SK-N-SH (cell line): ENCODE measurements around the gene UBAP1L.
"Not testable (repeated sequence)": the region's sequence is repeated elsewhere in the genome, so short reads cannot be mapped to it uniquely, and the experiment has no call there.

Source experiments
- ELF1 ChIP-seq: IDR thresholded peaks from 2 replicates; pipeline ENCODE4 v1.4.0; 2012
- EZH2phosphoT487 ChIP-seq: fragments of 200-600 bp; sonication (generic); IDR thresholded peaks from 2 replicates; pipeline ENCODE4 v1.6.1; 2017; ENCODE audit warnings: low read depth, mixed run types, mild to moderate bottlenecking, antibody characterized with exemption, moderate library complexity, borderline replicate concordance
- FOXJ3 ChIP-seq: sonication (generic); formaldehyde crosslinking; IDR thresholded peaks from 2 replicates; pipeline ENCODE4 v1.5.1; 2020; ENCODE audit warnings: mild to moderate bottlenecking, missing genetic modification reagents
- GATA2 ChIP-seq: sonication (generic); formaldehyde crosslinking; IDR thresholded peaks from 2 replicates; pipeline ENCODE4 v1.5.0; 2020; ENCODE audit warnings: mild to moderate bottlenecking, missing genetic modification reagents
- MXI1 ChIP-seq: IDR thresholded peaks from 2 replicates; pipeline ENCODE4 v1.6.1; 2012; ENCODE audit warnings: mild to moderate bottlenecking, low read depth, low read length, improper control_type of control experiment
- RCOR1 ChIP-seq: fragments of 150-350 bp; IDR thresholded peaks from 2 replicates; pipeline ENCODE4 v1.6.1; 2017; ENCODE audit warnings: antibody characterized with exemption, low read length
- TCF12 ChIP-seq: IDR thresholded peaks from 2 replicates; pipeline ENCODE4 v1.4.0; 2012
- YY1 ChIP-seq: IDR thresholded peaks from 2 replicates; pipeline ENCODE4 v1.4.0; 2012; ENCODE audit warnings: low read depth, mild to moderate bottlenecking
- TF ChIP-seq, protein P1 (sequence below): IDR thresholded peaks from 2 replicates; pipeline ENCODE4 v1.6.1; 2012; ENCODE audit warnings: mild to moderate bottlenecking, low read depth, low read length, moderate library complexity
- TF ChIP-seq, protein P2 (sequence below): fragments of 200-600 bp; sonication (generic); IDR thresholded peaks from 2 replicates; pipeline ENCODE4 v1.6.1; 2017; ENCODE audit warnings: antibody characterized with exemption, mild to moderate bottlenecking, moderate library complexity
- TF ChIP-seq, protein P3 (sequence below): fragments of 150-350 bp; IDR thresholded peaks from 2 replicates; pipeline ENCODE4 v1.6.1; 2017; ENCODE audit warnings: antibody characterized with exemption, low read length, low read depth, borderline replicate concordance

GRCh38 chr15:65074946-65075345 is 40.1 kb downstream of the UBAP1L start:
- TF ChIP-seq, protein P1, sequence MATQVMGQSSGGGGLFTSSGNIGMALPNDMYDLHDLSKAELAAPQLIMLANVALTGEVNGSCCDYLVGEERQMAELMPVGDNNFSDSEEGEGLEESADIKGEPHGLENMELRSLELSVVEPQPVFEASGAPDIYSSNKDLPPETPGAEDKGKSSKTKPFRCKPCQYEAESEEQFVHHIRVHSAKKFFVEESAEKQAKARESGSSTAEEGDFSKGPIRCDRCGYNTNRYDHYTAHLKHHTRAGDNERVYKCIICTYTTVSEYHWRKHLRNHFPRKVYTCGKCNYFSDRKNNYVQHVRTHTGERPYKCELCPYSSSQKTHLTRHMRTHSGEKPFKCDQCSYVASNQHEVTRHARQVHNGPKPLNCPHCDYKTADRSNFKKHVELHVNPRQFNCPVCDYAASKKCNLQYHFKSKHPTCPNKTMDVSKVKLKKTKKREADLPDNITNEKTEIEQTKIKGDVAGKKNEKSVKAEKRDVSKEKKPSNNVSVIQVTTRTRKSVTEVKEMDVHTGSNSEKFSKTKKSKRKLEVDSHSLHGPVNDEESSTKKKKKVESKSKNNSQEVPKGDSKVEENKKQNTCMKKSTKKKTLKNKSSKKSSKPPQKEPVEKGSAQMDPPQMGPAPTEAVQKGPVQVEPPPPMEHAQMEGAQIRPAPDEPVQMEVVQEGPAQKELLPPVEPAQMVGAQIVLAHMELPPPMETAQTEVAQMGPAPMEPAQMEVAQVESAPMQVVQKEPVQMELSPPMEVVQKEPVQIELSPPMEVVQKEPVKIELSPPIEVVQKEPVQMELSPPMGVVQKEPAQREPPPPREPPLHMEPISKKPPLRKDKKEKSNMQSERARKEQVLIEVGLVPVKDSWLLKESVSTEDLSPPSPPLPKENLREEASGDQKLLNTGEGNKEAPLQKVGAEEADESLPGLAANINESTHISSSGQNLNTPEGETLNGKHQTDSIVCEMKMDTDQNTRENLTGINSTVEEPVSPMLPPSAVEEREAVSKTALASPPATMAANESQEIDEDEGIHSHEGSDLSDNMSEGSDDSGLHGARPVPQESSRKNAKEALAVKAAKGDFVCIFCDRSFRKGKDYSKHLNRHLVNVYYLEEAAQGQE = not testable (repeated sequence)
- TF ChIP-seq GATA2 (CRISPR knock-in tag); FOXJ3 (CRISPR knock-in tag); EZH2phosphoT487; ELF1; TCF12; MXI1; YY1; RCOR1: not testable (repeated sequence)
- TF ChIP-seq, protein P2, sequence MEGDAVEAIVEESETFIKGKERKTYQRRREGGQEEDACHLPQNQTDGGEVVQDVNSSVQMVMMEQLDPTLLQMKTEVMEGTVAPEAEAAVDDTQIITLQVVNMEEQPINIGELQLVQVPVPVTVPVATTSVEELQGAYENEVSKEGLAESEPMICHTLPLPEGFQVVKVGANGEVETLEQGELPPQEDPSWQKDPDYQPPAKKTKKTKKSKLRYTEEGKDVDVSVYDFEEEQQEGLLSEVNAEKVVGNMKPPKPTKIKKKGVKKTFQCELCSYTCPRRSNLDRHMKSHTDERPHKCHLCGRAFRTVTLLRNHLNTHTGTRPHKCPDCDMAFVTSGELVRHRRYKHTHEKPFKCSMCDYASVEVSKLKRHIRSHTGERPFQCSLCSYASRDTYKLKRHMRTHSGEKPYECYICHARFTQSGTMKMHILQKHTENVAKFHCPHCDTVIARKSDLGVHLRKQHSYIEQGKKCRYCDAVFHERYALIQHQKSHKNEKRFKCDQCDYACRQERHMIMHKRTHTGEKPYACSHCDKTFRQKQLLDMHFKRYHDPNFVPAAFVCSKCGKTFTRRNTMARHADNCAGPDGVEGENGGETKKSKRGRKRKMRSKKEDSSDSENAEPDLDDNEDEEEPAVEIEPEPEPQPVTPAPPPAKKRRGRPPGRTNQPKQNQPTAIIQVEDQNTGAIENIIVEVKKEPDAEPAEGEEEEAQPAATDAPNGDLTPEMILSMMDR = not testable (repeated sequence)
- TF ChIP-seq, protein P3, sequence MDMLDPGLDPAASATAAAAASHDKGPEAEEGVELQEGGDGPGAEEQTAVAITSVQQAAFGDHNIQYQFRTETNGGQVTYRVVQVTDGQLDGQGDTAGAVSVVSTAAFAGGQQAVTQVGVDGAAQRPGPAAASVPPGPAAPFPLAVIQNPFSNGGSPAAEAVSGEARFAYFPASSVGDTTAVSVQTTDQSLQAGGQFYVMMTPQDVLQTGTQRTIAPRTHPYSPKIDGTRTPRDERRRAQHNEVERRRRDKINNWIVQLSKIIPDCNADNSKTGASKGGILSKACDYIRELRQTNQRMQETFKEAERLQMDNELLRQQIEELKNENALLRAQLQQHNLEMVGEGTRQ = not testable (repeated sequence)
